Fibroblast of upper back skin (primary cell): ENCODE measurements around the gene CRIP3.
A peak's percentile ranks its signal among the peaks of the same experiment; 100 is the strongest.

Experiments used
- DNase-seq: peaks from one replicate; pipeline ENCODE4 v3.0.0-alpha.2; 2013

Gene CRIP3

DNA sequence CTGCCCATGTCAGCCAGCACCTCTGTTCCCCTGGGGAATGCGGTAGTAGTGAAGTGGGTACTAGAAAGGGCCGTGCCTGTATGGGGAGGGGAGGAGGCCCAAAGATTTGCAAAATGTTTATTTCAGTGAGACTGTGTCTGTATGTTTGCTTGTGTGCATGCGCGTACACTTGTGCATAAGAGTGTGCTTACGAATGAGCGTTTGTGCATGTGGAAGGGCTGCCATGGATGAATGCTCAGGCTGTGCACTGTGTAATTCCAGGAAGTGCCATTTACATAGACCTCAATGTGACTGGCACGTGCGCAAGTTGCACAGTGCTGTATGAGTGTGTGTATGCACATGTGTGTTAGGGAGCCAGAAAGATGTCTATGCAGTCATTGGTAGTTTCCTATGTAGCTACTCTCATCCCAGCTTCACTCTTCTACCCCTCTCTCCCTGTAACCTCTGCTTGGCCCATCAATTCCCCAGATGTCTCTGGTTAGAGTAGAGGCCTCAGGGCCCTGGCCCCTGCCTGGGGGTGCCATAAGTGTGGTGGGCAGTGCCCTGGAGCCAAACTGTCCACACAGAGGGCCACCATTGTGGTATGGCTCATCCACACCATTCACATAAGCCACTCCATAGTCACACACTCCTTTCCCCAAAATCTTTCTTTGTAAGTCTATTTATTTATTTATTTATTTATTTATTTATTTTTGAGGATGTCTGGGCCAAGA, 37.4 kb downstream of the CRIP3 start:
- no peak for DNase-seq

DNA sequence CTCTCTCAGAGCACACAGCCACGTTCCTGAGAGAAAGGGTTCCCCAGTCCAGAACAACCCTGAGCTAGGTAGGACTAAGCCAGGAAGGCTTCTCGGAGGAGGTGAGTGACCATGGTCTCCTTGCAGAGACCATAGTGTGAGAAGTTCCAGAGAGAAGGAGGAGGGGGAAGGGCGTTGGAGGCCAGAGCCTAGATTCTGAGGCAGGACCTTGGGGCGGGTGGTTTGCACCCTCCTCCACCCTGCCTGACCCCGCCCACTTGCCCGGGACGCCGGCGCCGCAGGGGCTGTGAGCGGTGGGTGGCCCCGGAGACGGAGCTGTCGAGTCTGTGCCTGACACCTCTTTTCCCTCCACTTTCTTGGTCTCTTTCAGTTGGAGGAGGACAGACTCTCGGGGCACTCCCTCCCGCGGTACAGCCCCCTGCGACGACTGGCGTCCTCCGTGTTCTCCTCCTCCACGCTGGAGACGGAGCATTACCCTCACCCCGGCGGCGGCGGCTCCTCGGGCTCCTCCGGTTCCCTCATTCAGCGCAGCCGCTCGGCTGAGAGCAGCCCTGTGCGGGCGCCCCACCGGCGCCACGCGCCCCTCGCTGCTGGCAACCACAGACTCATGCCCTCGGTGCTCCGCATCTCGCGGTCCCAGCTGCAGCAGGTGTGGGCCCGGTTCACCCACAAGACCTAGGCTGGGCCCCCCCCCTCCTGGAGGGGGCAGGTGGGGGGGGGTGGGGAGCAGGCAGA, 39.2 kb downstream of the CRIP3 start:
- no peak for DNase-seq

DNA sequence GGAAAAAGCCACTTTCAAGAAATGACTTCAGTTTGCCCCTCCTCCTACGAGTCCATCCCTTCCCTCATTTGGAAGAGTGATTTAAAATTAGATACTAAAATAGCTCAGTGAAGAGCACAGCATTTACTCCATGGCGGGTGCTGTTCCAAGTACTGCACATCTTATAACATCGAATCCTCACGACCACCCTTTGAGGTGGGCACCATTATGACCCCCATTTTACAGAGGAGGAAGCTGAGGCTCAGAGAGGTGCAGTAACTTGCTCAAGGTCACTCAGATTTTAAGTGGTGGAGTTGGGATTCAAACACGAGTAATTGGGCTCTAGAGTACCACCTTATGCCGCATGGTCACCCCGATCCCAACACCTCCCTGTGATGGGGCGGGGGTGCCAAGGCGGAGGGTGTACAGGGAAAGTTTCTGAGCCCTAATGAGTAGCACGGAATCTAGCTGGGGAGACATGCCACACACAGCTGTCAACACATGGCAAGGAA, 39.8 kb downstream of the CRIP3 start:
- no peak for DNase-seq

DNA sequence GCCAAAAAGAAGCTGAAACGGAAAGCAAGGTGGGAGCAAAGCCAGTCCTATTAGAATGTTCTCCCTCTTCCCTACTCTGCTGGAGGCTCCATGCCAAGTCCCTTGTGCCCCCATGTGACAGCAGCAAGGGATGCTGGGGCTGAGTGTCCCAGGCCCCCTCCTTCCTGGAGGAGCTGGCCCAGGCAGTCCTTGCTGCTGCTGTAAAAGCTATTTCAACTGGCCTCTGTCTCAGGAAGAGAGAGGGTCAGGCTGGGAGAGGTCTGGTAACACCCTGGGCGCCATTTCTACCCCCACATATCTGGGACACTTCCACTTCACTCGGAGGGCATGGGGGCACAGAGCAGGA, 40.3 kb downstream of the CRIP3 start:
- DNase-seq = no peak

- DNase-seq = no peak
These were observed 40.8 kb downstream of the CRIP3 start for GRCh38 chr6:43267619-43268354.

GRCh38 chr6:43265564-43265963, 43.1 kb downstream of the CRIP3 start:
- no peak for DNase-seq

DNA sequence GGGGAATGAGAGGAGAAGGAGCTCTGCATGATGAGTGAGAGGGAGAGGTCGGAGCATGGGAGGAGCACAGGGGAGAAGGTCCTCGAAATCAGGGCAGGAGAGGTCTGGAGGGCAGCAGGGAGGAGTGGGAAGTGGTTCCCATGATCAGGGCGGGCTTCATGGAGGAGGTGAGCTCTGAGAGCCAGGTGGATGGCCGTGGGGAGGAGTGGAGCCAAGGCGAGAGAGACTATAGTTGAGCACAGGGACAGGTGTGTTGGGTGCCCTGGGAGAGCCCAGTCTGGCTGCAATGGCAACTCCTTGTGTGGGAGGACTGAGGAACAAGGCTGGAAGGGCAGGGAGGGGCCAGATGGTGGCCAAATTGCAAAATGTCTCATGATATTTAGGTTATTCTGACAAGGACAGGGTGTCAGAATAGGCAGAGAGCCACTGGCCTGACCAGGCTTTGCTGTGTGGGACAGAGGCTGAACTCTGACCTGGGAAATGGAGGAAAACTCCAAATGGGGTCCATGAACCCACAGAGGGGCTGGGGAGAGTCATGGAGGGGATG, 44.0 kb downstream of the CRIP3 start:
- DNase-seq = no peak

DNA sequence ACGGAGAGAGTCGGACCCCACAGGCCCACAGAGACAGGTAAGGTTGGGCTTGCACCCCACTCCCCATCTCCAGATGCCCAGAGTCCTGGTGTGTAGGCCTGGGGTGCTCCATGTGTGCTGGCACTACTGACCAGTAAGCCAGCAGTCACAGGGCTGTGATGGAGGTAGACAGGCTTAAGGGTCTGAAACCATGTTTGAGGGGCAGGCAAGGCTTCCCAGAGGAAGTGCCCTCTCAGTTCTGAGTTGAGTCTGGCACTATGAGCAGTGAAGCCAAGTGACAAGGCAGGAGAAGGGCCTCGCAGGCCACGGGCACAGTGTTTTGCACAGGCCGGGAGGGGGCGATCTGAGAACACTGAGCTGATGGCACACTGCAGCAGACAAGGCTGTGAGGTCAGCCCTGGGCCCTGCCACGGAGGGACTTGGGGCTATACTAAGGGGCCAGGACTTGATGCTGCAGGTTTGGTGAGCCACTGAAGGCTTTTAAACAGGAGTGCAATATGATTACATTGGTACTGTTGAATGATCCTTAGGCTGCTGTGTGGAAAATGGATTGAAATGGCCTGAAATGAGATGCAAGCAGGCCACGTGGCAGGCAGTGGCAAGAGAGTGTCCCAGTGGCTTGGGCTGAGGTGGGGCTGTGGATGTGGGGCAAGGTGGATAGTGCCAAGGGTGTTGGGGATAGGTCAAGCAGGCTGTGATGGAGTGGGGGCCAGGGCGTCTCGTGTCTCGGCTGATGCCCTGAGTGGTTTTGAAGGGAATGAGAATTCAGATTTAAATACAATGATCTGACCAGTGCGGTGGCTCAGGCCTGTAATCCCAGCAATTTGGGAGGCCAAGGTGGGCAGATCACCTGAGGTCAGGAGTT, 45.1 kb downstream of the CRIP3 start:
- peak; percentile 61 for DNase-seq

- no peak for DNase-seq
These were observed 45.8 kb downstream of the CRIP3 start for GRCh38 chr6:43262780-43263313.

- no peak for DNase-seq
These were observed 46.4 kb downstream of the CRIP3 start for GRCh38 chr6:43262000-43262779.

DNA sequence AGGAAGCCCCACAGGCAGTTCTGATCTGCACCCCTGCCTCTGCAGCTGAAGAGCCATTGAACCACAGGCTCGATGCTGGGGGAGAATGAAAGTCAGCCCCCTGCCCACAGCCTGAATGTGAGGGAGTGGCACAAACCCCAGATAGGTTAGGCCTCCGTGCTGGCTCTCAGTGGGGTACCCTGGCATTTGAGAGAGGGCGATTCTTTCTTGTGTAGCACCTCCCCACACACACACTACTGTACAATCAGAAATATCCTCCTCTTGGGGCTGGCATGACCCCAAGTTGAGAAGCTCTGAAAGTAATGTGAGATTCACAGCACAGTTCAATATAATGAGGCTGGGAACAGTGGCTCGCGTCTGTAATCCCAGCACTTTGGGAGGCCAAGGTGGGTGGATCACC, 47.4 kb downstream of the CRIP3 start:
- DNase-seq = no peak

DNA sequence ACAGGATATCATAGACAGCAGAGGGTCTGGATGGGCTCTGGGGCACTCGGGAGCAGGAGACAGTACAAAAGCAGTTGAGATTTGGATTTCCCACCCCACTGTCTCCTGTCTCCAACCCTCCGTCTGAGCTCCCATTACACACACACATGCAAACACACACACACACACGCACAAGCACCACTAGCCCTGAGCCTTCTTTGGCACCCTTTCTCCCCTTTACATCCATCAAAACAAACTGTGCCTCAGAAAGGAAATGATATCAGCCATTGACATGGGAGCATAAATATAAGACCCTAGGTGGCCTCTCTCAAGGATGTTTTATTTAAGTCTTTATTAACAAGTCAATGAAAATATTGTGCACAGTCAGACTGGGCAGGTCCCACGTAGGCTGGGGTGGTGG, 47.8 kb downstream of the CRIP3 start:
- DNase-seq = no peak

DNA sequence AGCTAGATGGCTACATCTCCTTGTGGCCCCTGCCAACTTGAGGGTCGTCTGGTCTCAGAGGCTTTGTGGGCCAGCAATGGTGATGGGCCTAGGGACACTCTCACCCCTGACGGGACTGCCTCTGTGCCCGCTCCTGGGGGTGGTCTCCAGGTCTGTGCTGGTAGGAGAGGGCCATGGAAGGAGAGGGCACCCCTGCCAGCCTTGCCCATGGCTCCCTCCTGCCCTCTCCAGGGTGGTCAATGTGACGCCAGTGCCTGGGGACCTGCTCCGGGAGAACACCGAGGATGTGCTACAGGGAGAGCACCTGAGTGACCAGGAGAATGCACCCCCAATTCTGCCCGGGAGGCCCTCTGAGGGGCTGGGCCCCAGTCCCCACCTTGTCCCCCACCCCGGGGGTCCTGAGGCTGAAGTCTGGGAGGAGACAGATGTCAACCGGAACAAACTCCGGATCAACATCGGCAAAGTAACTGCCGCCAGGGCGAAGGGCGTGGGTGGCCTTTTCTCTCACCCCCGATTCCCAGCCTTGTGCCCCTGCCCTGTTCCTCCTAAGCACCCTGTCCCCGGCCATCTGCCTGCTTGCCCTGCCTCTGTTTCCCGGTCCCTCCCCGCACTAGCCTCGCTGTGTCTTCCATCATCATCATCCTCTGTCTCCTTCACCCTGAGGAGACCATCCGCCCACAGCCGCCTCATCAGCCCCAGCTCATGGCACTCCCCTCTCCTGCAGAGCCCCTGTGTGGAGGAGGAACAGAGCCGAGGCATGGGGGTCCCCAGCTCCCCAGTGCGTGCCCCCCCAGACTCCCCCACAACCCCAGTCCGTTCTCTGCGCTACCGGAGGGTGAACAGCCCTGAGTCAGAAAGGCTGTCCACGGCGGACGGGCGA, 49.6 kb downstream of the CRIP3 start:
- DNase-seq = no peak

DNA sequence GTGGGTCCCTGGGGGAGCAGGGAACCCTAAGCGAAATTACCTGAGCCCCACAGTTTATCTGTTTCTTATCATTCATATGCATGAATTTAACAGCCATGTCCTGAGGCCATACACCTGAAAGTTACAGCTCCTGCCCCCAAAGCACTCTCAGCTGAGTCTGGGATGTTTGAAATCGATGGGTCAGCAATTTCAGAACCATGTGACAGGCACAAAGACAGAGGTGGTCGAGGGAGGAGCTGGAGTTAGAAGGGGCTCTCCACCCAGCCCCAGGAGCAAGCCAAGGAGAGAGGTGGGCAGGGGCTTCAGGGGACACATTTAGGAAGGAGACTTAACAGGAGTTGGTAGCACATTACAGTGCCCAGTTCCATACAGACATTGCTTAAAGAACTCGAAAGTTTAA, 50.4 kb downstream of the CRIP3 start:
- DNase-seq = no peak

DNA sequence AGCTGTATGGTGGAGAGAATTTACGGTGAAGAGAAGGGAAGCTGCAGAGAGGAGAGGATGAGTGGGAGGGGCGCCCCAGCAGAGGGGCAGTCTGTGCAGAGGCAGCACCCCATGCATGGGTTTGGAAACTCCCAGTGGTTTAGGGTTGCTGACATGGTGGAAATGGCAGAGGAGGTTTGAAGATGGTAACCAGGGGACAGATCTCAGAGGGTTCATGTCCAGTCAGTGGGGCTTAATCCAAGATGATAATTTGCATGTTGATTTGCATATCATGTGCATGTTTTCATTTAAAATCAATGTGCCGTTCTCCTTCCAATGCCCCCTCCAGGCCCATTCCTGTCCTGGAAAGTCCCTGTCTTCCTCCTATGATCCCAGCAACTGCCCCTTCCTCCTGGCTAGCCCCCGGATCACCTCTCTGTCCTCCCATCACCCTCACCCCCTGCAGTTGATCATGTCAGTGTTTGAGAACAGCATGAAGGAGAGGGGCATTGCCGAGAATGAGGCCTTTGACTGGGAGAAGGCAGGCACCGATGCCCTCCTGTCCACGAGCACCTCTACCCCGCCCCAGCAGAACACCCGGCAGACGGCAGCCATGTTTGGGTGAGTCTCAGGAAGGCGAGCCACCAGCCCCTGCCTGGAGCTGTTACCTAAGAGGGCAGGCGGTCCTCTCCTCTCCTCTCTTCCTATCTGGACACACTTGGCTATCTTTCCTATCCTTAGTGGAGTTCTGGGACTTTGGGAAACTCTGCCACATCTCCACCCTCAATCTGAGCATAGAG, 51.1 kb downstream of the CRIP3 start:
- no peak for DNase-seq

- DNase-seq = no peak
These were observed 51.8 kb downstream of the CRIP3 start for GRCh38 chr6:43256670-43257366.
